GM18907 (cell line): ENCODE measurements around the gene COL13A1.

Source experiments
- ATAC-seq: cut with Tn5 transposase; IDR thresholded peaks from one replicate; pipeline ENCODE4 v1.9.1; 2021; ENCODE audit warnings: mild to moderate bottlenecking, moderate library complexity; ENCODE audit not compliant: unreplicated experiment

COL13A1 gene

GRCh38 chr10:69789164-69789576 is 12.5 kb upstream of the COL13A1 start:
- ATAC-seq, result no peak

GRCh38 chr10:69791812-69792211 is 9.9 kb upstream of the COL13A1 start:
- ATAC-seq, result no peak

GRCh38 chr10:69792341-69792740 is 9.4 kb upstream of the COL13A1 start:
- no peak for ATAC-seq

- ATAC-seq, result no peak
These were observed 7.0 kb upstream of the COL13A1 start for GRCh38 chr10:69794673-69795072.

GRCh38 chr10:69795242-69795934 is 6.3 kb upstream of the COL13A1 start:
- no peak for ATAC-seq

GRCh38 chr10:69797959-69798358 is 3.7 kb upstream of the COL13A1 start:
- ATAC-seq, result no peak

GRCh38 chr10:69800109-69800508 is 1.6 kb upstream of the COL13A1 start:
- ATAC-seq, result no peak

GRCh38 chr10:69800665-69801064 is 1.0 kb upstream of the COL13A1 start:
- ATAC-seq, result no peak

- no peak for ATAC-seq
These were observed 642 bp upstream of the COL13A1 start for GRCh38 chr10:69801094-69801433.

GRCh38 chr10:69802424-69803161 is 887 bp downstream of the COL13A1 start:
- no peak for ATAC-seq

- ATAC-seq, result no peak
These were observed 2.1 kb downstream of the COL13A1 start for GRCh38 chr10:69803809-69804208.

- ATAC-seq, result no peak
These were observed 3.1 kb downstream of the COL13A1 start for GRCh38 chr10:69804775-69805174.

- no peak for ATAC-seq
These were observed 5.4 kb downstream of the COL13A1 start for GRCh38 chr10:69807122-69807521.

- ATAC-seq, result no peak
These were observed 6.0 kb downstream of the COL13A1 start for GRCh38 chr10:69807696-69808095.

- ATAC-seq, result no peak
These were observed 7.6 kb downstream of the COL13A1 start for GRCh38 chr10:69809318-69809717.

- ATAC-seq, result no peak
These were observed 8.4 kb downstream of the COL13A1 start for GRCh38 chr10:69810097-69810496.

GRCh38 chr10:69810675-69811397 is 9.1 kb downstream of the COL13A1 start:
- ATAC-seq, result no peak

GRCh38 chr10:69813632-69814031 is 11.9 kb downstream of the COL13A1 start:
- no peak for ATAC-seq

GRCh38 chr10:69814251-69814650 is 12.5 kb downstream of the COL13A1 start:
- no peak for ATAC-seq

GRCh38 chr10:69815104-69815503 is 13.4 kb downstream of the COL13A1 start:
- no peak for ATAC-seq

GRCh38 chr10:69816521-69816920 is 14.8 kb downstream of the COL13A1 start:
- no peak for ATAC-seq

GRCh38 chr10:69817078-69817581 is 15.4 kb downstream of the COL13A1 start:
- ATAC-seq, result no peak
